GM18520 (cell line): ENCODE measurements around the gene ROR1.
"Not testable (repeated sequence)": the region's sequence is repeated elsewhere in the genome, so short reads cannot be mapped to it uniquely, and the experiment has no call there.

Experiments
- ATAC-seq: cut with Tn5 transposase; IDR thresholded peaks from one replicate; pipeline ENCODE4 v1.9.1; 2021; ENCODE audit not compliant: unreplicated experiment

Gene ROR1

DNA sequence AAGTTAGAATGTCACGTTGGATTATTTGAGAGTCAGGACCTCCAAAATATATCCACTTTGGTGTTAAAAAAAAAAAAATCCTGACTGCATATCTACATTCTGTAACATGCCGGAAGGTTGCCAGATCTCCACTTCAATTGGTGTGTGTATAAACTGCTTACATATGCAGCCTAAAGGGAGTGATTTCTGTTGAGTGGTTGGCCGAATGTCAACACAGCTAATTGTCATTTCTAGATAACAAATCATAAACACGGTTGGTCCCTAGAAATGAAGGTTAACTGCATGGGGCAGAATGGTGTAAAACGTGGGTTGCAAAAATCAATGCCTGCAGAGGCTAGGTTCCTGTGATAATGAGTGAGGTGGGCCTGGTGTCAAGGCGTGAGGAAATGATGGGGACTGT is 15.0 kb upstream of the ROR1 start:
- ATAC-seq = no peak

DNA sequence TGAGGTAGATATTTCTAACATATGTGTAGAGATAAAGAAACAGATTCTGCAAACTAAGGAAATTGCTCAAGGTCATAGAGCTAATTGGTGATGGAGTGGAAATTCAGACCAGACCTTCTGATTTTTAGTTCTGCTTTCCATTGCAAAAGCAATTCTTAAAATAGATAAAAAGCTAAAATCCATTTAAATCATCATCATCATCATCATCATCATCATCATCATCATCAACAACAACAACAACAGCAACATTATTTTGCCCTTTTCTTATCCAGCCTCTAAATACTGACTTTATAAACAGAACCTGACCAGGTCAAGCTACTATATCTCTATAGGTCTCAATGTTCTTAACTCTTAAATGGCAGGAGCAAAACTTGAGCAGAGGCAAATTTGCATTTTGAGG is 14.0 kb upstream of the ROR1 start:
- no peak for ATAC-seq

- ATAC-seq = no peak
These were observed 3.4 kb upstream of the ROR1 start for GRCh38 chr1:63770381-63770780.

DNA sequence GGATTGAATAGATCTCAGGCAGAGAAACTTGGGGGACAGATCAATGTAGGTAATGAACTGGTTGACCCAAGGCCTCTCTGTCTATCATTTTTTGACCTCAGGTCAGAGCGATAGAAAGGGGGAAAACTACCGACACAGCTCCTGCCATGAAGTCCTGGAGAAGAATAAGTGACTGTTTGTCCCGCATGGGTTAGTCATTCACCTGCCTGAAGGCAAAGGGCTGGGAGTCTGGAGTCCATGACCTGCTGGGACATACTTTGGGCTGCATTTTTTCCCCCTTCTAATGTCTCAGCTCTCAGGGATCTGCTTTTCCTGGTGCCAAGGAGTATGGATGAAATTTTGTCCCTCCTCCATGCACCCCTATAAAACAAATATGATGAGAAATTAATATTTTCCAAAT is 1.6 kb upstream of the ROR1 start:
- ATAC-seq = no peak

DNA sequence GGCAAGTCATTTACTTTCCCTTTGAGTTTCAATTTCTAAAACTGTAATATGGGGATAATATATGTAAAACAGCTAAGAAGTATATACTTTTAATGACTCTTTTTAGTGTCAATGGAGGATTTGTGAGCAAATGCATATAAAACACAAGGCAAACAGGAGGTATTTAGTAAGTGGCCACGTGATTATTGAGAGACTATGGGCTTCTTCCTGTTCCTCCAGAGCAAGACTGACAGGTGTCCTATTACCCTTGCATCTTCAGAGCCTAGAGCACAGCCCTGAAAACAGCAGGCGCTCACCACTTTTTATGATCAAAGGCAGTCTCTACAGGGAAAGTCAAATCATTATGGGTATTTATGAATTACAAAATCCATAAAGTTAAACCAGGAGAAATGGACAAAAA is 941 bp upstream of the ROR1 start:
- ATAC-seq = no peak

DNA sequence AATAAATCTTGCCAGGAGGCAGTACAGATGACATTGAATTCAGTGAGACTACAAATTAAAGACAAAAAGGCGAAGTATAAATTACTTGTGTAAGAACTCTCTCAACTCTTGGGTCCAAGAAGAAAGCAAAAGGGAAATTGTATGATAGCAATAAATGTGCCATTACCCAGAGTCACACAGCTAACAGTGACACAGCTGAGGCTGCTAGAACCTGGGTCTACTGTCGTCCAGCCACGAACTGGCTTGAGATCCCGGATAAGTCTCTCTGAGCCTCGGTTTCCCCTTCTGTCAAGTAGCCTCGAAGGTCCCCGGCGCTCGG is 362 bp upstream of the ROR1 start:
- ATAC-seq = no peak

DNA sequence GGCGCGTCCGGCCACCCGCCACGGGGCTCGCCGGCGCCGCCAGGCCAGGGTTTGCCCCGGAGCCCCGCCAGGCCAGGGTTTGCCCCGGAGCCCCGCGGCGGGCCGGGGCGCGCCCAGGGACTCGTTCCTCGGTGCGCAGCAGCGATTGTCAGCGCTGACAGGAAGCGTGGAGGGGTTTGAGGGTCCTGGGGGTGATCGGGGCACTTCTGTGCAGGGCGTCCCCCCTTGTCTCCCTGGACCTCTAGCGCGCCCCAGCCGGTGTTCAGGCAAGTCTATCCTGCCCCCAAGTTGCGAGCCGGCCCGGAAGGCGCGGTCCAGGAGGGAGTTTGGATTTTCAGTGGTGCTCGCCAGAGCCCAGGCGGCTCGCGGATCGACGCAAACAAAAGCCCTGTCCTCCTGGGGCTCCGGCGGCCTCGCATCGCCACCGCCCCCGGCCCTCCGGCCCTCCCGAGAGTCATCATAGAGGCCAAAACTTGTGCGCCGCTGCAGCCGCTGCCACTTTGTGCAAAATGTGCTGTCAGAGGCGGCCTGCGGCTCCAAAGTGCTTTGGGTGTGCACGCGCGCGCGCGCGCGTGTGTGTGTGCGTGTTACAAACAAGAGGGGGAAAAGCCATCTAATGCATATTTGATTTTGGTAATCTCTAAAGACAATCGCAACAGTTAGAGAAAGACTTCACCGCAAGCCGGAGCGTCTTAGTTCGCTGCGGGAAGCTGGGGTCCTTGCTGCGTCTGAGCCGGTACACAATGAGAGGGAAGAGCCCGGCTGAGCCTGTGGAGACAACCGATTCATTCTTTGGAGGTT is 1.0 kb downstream of the ROR1 start:
- ATAC-seq = no peak

DNA sequence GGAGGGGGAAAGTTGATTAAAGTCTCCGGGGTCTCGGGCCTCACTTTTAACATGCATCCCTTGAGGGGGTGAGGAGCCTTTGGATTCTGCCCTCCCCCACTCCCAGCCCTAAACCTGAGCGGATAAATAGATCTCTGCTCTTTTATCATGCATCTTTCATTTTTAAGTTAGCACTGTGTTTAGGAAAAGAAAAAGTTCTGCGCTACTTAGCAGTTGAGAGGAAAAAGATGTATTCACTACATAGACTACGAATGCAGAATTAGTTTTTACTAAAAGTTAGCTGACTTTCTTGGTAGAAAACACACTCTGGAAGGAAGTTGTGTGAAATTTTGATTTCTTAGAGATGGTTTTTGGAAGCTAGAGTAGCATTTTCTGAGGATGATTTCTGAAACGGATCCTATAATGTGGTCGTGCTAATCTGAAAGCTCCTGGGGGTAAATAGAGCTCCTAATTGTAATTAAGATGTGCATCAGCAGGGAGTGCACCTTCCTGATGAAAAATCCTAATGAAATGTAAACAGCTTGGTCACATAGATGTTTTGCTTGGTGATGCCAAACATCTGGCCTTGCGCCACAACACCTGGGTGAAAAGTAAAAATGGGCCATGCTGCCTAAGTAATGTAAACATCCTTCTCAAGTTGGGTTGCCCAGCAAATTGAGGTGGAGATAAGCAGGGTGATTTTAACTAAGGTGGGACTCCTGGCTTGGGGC is 1.8 kb downstream of the ROR1 start:
- no peak for ATAC-seq

GRCh38 chr1:63777286-63777685 is 3.5 kb downstream of the ROR1 start:
- ATAC-seq = no peak

GRCh38 chr1:63777965-63778880 is 4.4 kb downstream of the ROR1 start:
- no peak for ATAC-seq

- ATAC-seq = no peak
These were observed 5.8 kb downstream of the ROR1 start for GRCh38 chr1:63779338-63780211.

DNA sequence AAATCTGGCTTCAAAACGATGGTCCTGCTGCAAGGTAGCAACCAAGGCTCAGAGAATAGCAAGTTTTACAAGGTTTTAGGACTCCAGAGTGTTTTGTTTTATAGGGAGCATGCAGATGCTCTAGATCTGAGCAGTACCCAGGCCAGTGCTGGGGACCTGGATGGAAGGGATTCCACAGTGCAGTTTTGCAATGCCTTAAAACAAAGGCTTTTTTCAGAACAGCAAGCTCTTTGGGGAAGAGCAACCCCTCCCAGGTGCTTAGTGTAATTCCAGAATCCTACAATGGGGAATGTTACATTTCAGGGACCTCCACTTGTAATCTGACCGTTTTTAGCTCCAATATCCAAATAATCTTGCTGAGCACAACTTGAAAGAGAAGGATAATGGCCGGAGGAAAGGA is 6.7 kb downstream of the ROR1 start:
- no peak for ATAC-seq

DNA sequence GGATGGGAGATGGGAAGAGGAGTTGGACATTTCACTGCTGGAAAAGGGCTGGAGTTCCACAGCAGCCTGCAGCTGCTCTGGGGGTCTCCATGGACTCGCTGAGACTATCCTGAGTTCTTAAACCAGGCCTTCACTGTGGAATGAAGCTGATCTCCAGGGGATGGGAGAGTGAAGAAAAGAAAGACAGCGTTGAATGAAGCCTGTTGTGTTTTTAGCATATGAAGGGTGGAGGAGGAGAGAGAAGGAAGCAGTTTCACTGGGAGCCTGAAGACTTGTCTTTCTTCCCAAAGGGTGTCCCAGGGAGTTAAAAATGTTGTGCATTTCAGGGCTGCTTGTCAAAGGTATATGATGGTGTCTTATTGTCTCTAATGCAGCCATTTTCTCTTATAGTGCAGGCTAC is 9.2 kb downstream of the ROR1 start:
- no peak for ATAC-seq

- no peak for ATAC-seq
These were observed 10.3 kb downstream of the ROR1 start for GRCh38 chr1:63784083-63784482.

GRCh38 chr1:63784489-63785390 is 10.9 kb downstream of the ROR1 start:
- ATAC-seq = no peak

DNA sequence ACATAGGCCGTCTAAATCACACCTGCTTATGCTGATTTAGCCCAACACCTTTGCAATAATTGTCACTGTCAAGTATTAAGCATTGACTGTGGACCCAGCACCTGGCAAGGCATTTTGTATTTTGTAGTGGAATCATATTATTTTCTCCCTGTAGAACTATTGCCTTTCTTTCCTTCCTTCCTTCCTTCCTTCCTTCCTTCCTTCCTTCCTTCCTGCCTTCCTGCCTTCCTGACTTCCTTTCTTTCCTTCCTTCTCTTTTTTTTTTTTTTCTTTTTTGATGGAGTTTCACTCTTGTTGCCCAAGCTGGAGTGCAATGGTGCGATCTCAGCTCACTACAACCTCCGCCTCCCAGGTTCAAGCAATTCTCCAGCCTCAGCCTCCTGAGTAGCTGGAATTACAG is 13.5 kb downstream of the ROR1 start:
- ATAC-seq = not testable (repeated sequence)

GRCh38 chr1:63787875-63788274 is 14.1 kb downstream of the ROR1 start:
- ATAC-seq = no peak

GRCh38 chr1:63789856-63790605 is 16.2 kb downstream of the ROR1 start:
- ATAC-seq = no peak

GRCh38 chr1:63790989-63791388 is 17.2 kb downstream of the ROR1 start:
- no peak for ATAC-seq
